HEK293T (cell line): Measurements from ENCODE around the gene GTSE1.

ENCODE experiments used
- ARNT ChIP-seq: fragments of 450-650 bp; IDR thresholded peaks from 2 replicates; pipeline ENCODE4 v1.6.1; 2017; ENCODE audit warnings: mild to moderate bottlenecking
- BHLHE40 ChIP-seq: fragments of 450-650 bp; IDR thresholded peaks from 2 replicates; pipeline ENCODE4 v1.6.1; 2016; ENCODE audit warnings: mild to moderate bottlenecking, moderate library complexity, borderline replicate concordance
- FOXA1 ChIP-seq: fragments of 450-650 bp; IDR thresholded peaks from 2 replicates; pipeline ENCODE4 v1.6.1; 2016; ENCODE audit warnings: mild to moderate bottlenecking
- FOXM1 ChIP-seq: fragments of 450-650 bp; IDR thresholded peaks from 2 replicates; pipeline ENCODE4 v1.6.1; 2017; ENCODE audit warnings: mild to moderate bottlenecking, borderline replicate concordance
- SP1 ChIP-seq: fragments of 450-650 bp; IDR thresholded peaks from 2 replicates; pipeline ENCODE4 v1.6.1; 2017

GRCh38 chr22:46292173-46292572 lies 4.5 kb upstream of the GTSE1 start:
- no peak for TF ChIP-seq ARNT
- TF ChIP-seq BHLHE40: no peak
- TF ChIP-seq FOXA1: no peak
- TF ChIP-seq SP1: no peak
- TF ChIP-seq FOXM1: no peak
